HepG2 (cell line): ENCODE measurements around the gene RGS7.

Experiments
- CBX5 ChIP-seq: sonication (generic); formaldehyde crosslinking; IDR thresholded peaks from 2 replicates; pipeline ENCODE4 v1.4.0; 2020; ENCODE audit warnings: missing genetic modification reagents, borderline replicate concordance
- CREB1 ChIP-seq, 2 experiments: fragments of 450-650 bp in 1 of 2; IDR thresholded peaks; 2 replicates each; pipeline ENCODE4 v1.6.1; 2016 to 2017; ENCODE audit warnings: control low read depth in 1 of 2, mild to moderate bottlenecking in 1 of 2, missing compliant biosample characterization in 1 of 2, missing genetic modification characterization in 1 of 2
- DPF2 ChIP-seq: sonication (generic); formaldehyde crosslinking; IDR thresholded peaks from 2 replicates; pipeline ENCODE4 v1.4.0; 2020; ENCODE audit warnings: mild to moderate bottlenecking, low read depth, missing genetic modification reagents, borderline replicate concordance
- NFKBIZ ChIP-seq: IDR thresholded peaks from 2 replicates; pipeline ENCODE4 v1.6.1; 2018; ENCODE audit warnings: missing genetic modification reagents, missing compliant biosample characterization
- NR3C1 ChIP-seq: sonication (generic); formaldehyde crosslinking; IDR thresholded peaks from 2 replicates; pipeline ENCODE4 v1.4.0; 2020; ENCODE audit warnings: missing genetic modification reagents
- POLR2AphosphoS5 ChIP-seq: IDR thresholded peaks from 2 replicates; pipeline ENCODE4 v1.6.1; 2012; ENCODE audit warnings: low read depth, low read length
- SMC3 ChIP-seq: IDR thresholded peaks from 2 replicates; pipeline ENCODE4 v1.6.1; 2011; ENCODE audit warnings: low read length, improper control_type of control experiment
- TCF7L2 ChIP-seq: IDR thresholded peaks from 2 replicates; pipeline ENCODE4 v1.6.1; 2011; ENCODE audit warnings: mild to moderate bottlenecking, low read depth, low read length, moderate library complexity
- ZNF30 ChIP-seq: sonication (generic); formaldehyde crosslinking; IDR thresholded peaks from 2 replicates; pipeline ENCODE4 v1.5.0; 2020; ENCODE audit warnings: mild to moderate bottlenecking, missing genetic modification reagents
- TF ChIP-seq, protein P1 (sequence below): sonication (generic); formaldehyde crosslinking; IDR thresholded peaks from 2 replicates; pipeline ENCODE4 v1.8.1; 2023; ENCODE audit warnings: missing genetic modification reagents, inconsistent platforms, borderline replicate concordance
- TF ChIP-seq, protein P2 (sequence below): sonication (generic); formaldehyde crosslinking; IDR thresholded peaks from 2 replicates; pipeline ENCODE4 v1.5.1; 2020; ENCODE audit warnings: mild to moderate bottlenecking, missing genetic modification reagents, moderate library complexity

DNA sequence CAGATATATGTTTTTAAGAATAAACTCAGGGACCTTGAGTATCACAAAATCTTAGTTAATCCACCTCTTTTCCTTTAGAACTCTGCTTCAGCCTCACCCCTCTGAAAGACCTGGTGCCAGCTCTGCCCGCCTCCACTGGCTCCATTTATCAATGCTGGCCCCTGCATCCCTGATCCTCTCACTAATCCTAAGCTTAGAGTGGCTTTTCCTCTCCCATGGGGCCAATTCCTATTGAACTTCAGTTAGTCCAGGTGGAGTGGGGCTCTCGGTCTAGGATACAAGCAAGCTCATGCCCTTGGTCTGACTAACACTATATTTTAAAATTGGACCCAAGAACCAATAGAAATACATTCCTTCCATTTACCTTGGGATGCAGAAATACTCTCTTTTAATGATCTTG lies 87.0 kb downstream of the RGS7 start:
- TF ChIP-seq POLR2AphosphoS5 (no peak), CREB1 (IDR thresholded peaks at IDR 0.05) (no peak), CREB1 (CRISPR knock-in tag; IDR thresholded peaks at IDR 0.05) (no peak), SMC3 (no peak), NFKBIZ (CRISPR knock-in tag) (no peak), TCF7L2 (no peak), NR3C1 (no peak), DPF2 (CRISPR knock-in tag) (no peak), ZNF30 (CRISPR knock-in tag) (no peak), CBX5 (CRISPR knock-in tag) (no peak)
- TF ChIP-seq, protein P1, sequence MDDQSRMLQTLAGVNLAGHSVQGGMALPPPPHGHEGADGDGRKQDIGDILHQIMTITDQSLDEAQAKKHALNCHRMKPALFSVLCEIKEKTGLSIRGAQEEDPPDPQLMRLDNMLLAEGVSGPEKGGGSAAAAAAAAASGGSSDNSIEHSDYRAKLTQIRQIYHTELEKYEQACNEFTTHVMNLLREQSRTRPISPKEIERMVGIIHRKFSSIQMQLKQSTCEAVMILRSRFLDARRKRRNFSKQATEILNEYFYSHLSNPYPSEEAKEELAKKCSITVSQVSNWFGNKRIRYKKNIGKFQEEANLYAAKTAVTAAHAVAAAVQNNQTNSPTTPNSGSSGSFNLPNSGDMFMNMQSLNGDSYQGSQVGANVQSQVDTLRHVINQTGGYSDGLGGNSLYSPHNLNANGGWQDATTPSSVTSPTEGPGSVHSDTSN (CRISPR knock-in tag): no peak
- TF ChIP-seq, protein P2, sequence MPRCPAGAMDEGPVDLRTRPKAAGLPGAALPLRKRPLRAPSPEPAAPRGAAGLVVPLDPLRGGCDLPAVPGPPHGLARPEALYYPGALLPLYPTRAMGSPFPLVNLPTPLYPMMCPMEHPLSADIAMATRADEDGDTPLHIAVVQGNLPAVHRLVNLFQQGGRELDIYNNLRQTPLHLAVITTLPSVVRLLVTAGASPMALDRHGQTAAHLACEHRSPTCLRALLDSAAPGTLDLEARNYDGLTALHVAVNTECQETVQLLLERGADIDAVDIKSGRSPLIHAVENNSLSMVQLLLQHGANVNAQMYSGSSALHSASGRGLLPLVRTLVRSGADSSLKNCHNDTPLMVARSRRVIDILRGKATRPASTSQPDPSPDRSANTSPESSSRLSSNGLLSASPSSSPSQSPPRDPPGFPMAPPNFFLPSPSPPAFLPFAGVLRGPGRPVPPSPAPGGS (CRISPR knock-in tag): no peak
